Osteoblast (primary cell): ENCODE results near the gene CACNA1H. TPM values are rescaled to one million over a fixed set of nuclear protein-coding genes. Genes with fewer than 3 reads are reported as not detected.

Experiments
- DNase-seq: peaks from one replicate; pipeline ENCODE4 v3.0.0; 2011; ENCODE audit warnings: low spot score, mixed read lengths; ENCODE audit not compliant: insufficient read length; ENCODE audit errors: missing footprints
- H2AFZ ChIP-seq: 2 replicates; pipeline ENCODE4 v1.6.0; 2011; ENCODE audit warnings: mild to moderate bottlenecking, low read length
- H3K27ac ChIP-seq: 2 replicates; pipeline ENCODE4 v1.5.1; 2011; ENCODE audit warnings: mild to moderate bottlenecking, low read depth, low read length, moderate library complexity
- H3K27me3 ChIP-seq: 2 replicates; pipeline ENCODE4 v1.6.0; 2012; ENCODE audit warnings: mild to moderate bottlenecking, control low read depth, inconsistent platforms, low read length, moderate library complexity; ENCODE audit not compliant: insufficient read depth
- H3K36me3 ChIP-seq: 2 replicates; pipeline ENCODE4 v1.5.1; 2011; ENCODE audit warnings: mild to moderate bottlenecking, low read length, control low read depth, moderate library complexity; ENCODE audit not compliant: insufficient read depth
- H3K4me1 ChIP-seq: 2 replicates; pipeline ENCODE4 v1.5.1; 2011; ENCODE audit warnings: mild to moderate bottlenecking, low read length, control low read depth, moderate library complexity; ENCODE audit not compliant: insufficient read depth
- H3K4me2 ChIP-seq: 2 replicates; pipeline ENCODE4 v1.6.0; 2011; ENCODE audit warnings: mild to moderate bottlenecking, low read length; ENCODE audit not compliant: insufficient read depth
- H3K4me3 ChIP-seq: fragments of 200-600 bp; sonication (generic); 3 replicates; pipeline ENCODE4 v1.5.1; 2012; ENCODE audit warnings: mild to moderate bottlenecking, low read length, inconsistent platforms; ENCODE audit not compliant: insufficient read depth
- H3K79me2 ChIP-seq: 2 replicates; pipeline ENCODE4 v1.6.0; 2012; ENCODE audit warnings: mild to moderate bottlenecking, low read length, control low read depth, inconsistent platforms; ENCODE audit not compliant: insufficient read depth
- H3K9me3 ChIP-seq: 2 replicates; pipeline ENCODE4 v1.5.1; 2011; ENCODE audit warnings: low read depth, low read length, control low read depth
- H4K20me1 ChIP-seq: 2 replicates; pipeline ENCODE4 v1.6.0; 2012; ENCODE audit warnings: mild to moderate bottlenecking, low read length, control low read depth; ENCODE audit not compliant: insufficient read depth
- CTCF ChIP-seq: IDR thresholded peaks from 2 replicates; pipeline ENCODE4 v1.5.1; 2011; ENCODE audit warnings: mild to moderate bottlenecking, low read depth, low read length, moderate library complexity; ENCODE audit errors: extremely low read depth
- total RNA-seq: library from RNA; depleted of rRNA; stranded (reverse); fragments of >200 nt; gene quantifications from 2 replicates; pipeline ENCODE4 v1.2.3, GENCODE V29; 2012

Gene CACNA1H
- total RNA-seq, 1 donor = under 0.01 TPM

- Histone ChIP-seq H3K4me3 (no peak overlapping the region), H3K36me3 (no peaks in the 10 kb centered on the region), H4K20me1 (peaks cover 4% of the 10 kb centered on the region), H3K4me1 (no peaks in the 10 kb centered on the region), H3K9me3 (no peaks in the 10 kb centered on the region), H3K27me3 (peaks cover 29% of the 10 kb centered on the region), H3K79me2 (no peaks in the 10 kb centered on the region), H3K27ac (no peak overlapping the region), H3K4me2 (no peak overlapping the region), H2AFZ (no peak overlapping the region)
- no peak for DNase-seq
- no peak for TF ChIP-seq CTCF
Observed at GRCh38 chr16:1261131-1261892, 108.4 kb downstream of the CACNA1H start.

- peaks cover 29% of the 10 kb centered on the region for H3K27me3 ChIP-seq
- no peak for DNase-seq
Observed at GRCh38 chr16:1262210-1262845, 109.4 kb downstream of the CACNA1H start.

DNA sequence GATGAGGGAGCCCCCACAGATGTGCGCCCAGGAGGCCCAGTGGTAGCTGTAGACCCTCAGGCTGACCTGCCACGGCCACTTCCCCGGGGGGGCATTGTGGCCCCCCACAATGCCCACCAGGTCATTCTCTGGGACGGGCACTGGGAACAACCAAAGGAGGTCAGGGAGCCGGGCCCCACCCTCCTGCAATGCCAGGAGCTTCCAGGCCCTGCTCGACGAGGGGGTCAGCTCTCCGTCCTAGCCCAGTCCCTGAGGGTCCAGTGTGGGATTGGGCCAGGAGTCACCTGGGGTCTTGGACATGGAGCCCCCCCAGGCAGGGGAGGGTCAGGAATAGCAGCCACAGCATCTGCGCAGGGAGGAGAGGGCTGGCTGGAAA, 109.9 kb downstream of the CACNA1H start:
- no peaks in the 10 kb centered on the region for H3K9me3 ChIP-seq
- no peaks in the 10 kb centered on the region for H3K4me1 ChIP-seq

More at GRCh38 chr16:1262210-1262845, 109.4 kb downstream of the CACNA1H start:
- Histone ChIP-seq H3K9me3 (no peaks in the 10 kb centered on the region), H4K20me1 (peaks cover 4% of the 10 kb centered on the region), H3K4me1 (no peaks in the 10 kb centered on the region), H3K4me2 (no peak overlapping the region), H3K27ac (no peak overlapping the region), H3K4me3 (no peak overlapping the region), H3K79me2 (no peaks in the 10 kb centered on the region), H2AFZ (no peak overlapping the region), H3K36me3 (no peaks in the 10 kb centered on the region)
- TF ChIP-seq CTCF = no peak

More for the DNA sequence above, 109.9 kb downstream of the CACNA1H start:
- DNase-seq = no peak
- Histone ChIP-seq H2AFZ (no peak overlapping the region), H3K27ac (no peak overlapping the region), H3K4me2 (no peak overlapping the region), H3K27me3 (peaks cover 29% of the 10 kb centered on the region), H3K36me3 (no peaks in the 10 kb centered on the region), H3K79me2 (no peaks in the 10 kb centered on the region), H3K4me3 (no peak overlapping the region), H4K20me1 (peaks cover 4% of the 10 kb centered on the region)
- TF ChIP-seq CTCF = no peak
